Measurements from ENCODE around the gene LSM2. TPM values are rescaled to one million over a fixed set of nuclear protein-coding genes. Genes with fewer than 3 reads are reported as not detected.
A peak's percentile ranks its signal among the peaks of the same experiment; 100 is the strongest.
"Not testable (repeated sequence)": the region's sequence is repeated elsewhere in the genome, so short reads cannot be mapped to it uniquely, and the experiment has no call there.

The LSM2 gene
- total RNA-seq, 1 donor from 2014 or later, result 35.7 TPM

GRCh38 chr6:31795616-31796298, 11.0 kb downstream of the LSM2 start, which contains the start of gene VARS1:
Gene VARS1, minus strand, starts transcription at chr6:31795752. Its CDS starts 535 bp downstream, at chr6:31795217.
- Mint-ChIP-seq H3K9me3 (ENCODE audit: low read depth) (no peaks in the 10 kb centered on the region), H3K27ac (ENCODE audit: unreplicated experiment) (peak within 1 kb of the TSS; percentile 100), H3K27me3 (ENCODE audit: low read depth) (no peaks in the 10 kb centered on the region), H3K4me3 (ENCODE audit: unreplicated experiment) (peak within 1 kb of the TSS; percentile 99), H3K36me3 (ENCODE audit: low read depth) (peaks cover 7% of the 10 kb centered on the region), H3K4me1 (ENCODE audit: low read depth) (peaks cover 25% of the 10 kb centered on the region)
- peak; percentile 88 for TF ChIP-seq CTCF (IDR thresholded peaks at IDR 0.05)
- peak; percentile 96 for DNase-seq (ENCODE audit: low spot score)

GRCh38 chr6:31794866-31795615, 11.7 kb downstream of the LSM2 start:
- Mint-ChIP-seq H3K27ac (ENCODE audit: unreplicated experiment) (peak overlapping the region; percentile 100), H3K4me1 (ENCODE audit: low read depth) (peaks cover 25% of the 10 kb centered on the region), H3K9me3 (ENCODE audit: low read depth) (no peaks in the 10 kb centered on the region), H3K4me3 (ENCODE audit: unreplicated experiment) (peak overlapping the region; percentile 99), H3K27me3 (ENCODE audit: low read depth) (no peaks in the 10 kb centered on the region), H3K36me3 (ENCODE audit: low read depth) (peaks cover 11% of the 10 kb centered on the region)
- DNase-seq (ENCODE audit: low spot score), result peak; percentile 87
- TF ChIP-seq CTCF (IDR thresholded peaks at IDR 0.05), result no peak

GRCh38 chr6:31794294-31794865, 12.4 kb downstream of the LSM2 start:
- DNase-seq (ENCODE audit: low spot score), result no peak
- peak overlapping the region; percentile 90 for H3K27ac Mint-ChIP-seq (ENCODE audit: unreplicated experiment)
- no peaks in the 10 kb centered on the region for H3K9me3 Mint-ChIP-seq (ENCODE audit: low read depth)
- no peaks in the 10 kb centered on the region for H3K27me3 Mint-ChIP-seq (ENCODE audit: low read depth)
- H3K4me1 Mint-ChIP-seq (ENCODE audit: low read depth), result peaks cover 25% of the 10 kb centered on the region
- no peak for TF ChIP-seq CTCF (IDR thresholded peaks at IDR 0.05)
- H3K4me3 Mint-ChIP-seq (ENCODE audit: unreplicated experiment), result peak overlapping the region; percentile 99
- peaks cover 11% of the 10 kb centered on the region for H3K36me3 Mint-ChIP-seq (ENCODE audit: low read depth)

- DNase-seq (ENCODE audit: low spot score); H3K9me3 Mint-ChIP-seq (ENCODE audit: low read depth); H3K27me3 Mint-ChIP-seq (ENCODE audit: low read depth): not testable (repeated sequence)
- Mint-ChIP-seq H3K4me1 (ENCODE audit: low read depth) (peaks cover 25% of the 10 kb centered on the region), H3K36me3 (ENCODE audit: low read depth) (peaks cover 11% of the 10 kb centered on the region), H3K4me3 (ENCODE audit: unreplicated experiment) (peak overlapping the region; percentile 99), H3K27ac (ENCODE audit: unreplicated experiment) (peak overlapping the region; percentile 90)
These were observed 12.9 kb downstream of the LSM2 start for GRCh38 chr6:31793927-31794245.

GRCh38 chr6:31792761-31793171, 14.0 kb downstream of the LSM2 start:
- Mint-ChIP-seq H3K4me3 (ENCODE audit: unreplicated experiment) (no peak overlapping the region), H3K9me3 (ENCODE audit: low read depth) (no peaks in the 10 kb centered on the region), H3K27ac (ENCODE audit: unreplicated experiment) (peak overlapping the region; percentile 90), H3K36me3 (ENCODE audit: low read depth) (peaks cover 11% of the 10 kb centered on the region), H3K27me3 (ENCODE audit: low read depth) (no peaks in the 10 kb centered on the region), H3K4me1 (ENCODE audit: low read depth) (peaks cover 25% of the 10 kb centered on the region)
- TF ChIP-seq CTCF (IDR thresholded peaks at IDR 0.05), result no peak
- DNase-seq (ENCODE audit: low spot score), result no peak
